Measurements from ENCODE around the gene TPD52L3.

The TPD52L3 gene

GRCh38 chr9:6328103-6328502 is at the start of gene TPD52L3:
TPD52L3 (plus strand) TSS chr9:6328375; CDS start chr9:6328596, 221 bp downstream.
- no peak for DNase-seq (ENCODE audit: low read depth)

DNA sequence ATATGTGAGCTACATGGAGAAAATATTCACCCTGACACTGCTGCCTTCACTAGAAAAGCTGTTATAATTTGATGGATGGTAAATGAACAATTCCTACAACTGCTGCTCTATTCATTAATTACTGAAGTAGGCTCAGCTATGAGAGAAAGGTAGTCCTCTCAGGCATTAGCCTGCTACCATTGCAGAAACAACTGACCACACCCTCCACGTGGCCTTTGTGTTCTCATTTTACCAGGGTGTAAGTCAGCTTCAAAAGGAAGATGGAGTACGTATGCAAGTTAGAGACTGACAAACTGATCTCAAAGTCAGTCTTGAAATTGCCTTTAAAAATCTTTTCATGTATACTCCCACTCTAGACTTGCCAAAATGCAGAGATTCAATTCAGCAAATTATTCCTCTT is 26.3 kb upstream of the TPD52L3 start:
- no peak for DNase-seq (ENCODE audit: low read depth)

GRCh38 chr9:6302417-6302816 is 25.8 kb upstream of the TPD52L3 start:
- DNase-seq (ENCODE audit: low read depth), result peak; percentile 69

DNA sequence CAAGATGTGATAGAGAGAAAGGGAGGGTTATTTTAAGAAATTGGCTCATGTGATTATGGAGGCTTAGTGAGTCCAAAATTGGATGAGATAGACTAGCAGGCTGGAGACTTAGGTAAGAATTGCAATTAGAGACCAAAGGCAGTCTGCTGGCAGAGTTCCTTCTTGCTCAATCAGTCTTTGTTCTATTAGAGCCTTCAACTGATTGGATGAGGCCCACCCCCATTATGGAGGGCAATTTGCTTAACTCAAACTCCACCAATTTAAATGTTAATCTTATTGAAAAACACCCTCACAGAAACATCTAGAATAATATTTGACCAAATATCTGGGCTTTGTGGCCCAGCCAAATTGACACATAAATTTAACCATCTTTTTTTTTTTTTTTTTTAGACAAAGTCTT is 23.9 kb upstream of the TPD52L3 start:
- DNase-seq (ENCODE audit: low read depth), result no peak

DNA sequence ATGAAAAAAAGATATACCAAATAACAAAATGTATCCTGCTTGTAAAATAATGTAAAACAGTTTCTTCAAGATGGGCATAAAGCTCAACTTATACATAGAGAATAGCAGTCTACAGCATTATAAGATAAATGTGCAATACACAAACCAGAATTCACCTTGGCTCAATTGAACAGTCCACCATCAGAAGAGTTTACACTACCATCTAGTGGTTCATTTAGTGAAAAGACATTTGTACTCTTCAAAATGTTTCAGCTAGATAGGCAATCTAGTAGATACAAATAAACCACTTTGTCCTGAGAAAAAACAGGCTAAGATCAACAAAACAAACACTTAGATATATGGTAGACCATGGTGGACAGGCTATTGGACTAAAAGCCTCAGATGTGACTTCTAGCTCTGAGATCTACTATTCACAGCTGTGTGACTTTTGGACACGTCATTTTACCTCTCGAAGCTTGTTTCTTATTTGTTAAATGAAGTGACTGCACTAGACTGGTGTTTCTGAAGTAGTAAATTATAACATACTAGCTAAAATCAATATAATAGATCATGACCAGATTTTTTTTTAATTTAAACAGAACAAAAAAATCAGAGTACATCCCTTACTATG is 22.1 kb upstream of the TPD52L3 start:
- peak; percentile 52 for DNase-seq (ENCODE audit: low read depth)

DNA sequence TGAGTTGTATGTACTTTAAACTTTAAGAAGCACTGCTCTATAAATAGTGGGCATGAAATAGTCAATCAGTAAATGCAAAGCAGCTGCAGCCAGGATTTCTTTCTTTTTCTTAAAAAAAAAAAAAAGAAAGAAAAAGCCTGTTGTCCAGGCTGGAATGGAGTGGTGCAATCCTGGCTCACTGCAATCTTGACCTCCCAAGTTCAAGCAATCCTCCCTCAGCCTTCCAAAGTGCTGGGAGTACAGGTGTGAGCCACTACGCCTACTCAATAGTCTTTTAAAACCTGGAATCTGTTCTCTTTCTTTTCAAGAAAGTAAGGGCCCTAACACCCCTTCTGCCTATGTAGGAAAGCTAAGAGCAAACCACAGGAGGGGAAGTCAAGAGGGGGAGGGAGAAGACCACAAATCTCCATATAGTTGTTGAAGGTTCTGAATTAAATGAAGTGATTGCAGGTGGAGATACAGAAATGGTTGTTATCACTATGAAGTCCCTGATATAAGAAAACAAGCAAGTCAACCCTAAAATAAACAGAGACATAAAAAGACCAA is 20.6 kb upstream of the TPD52L3 start:
- DNase-seq (ENCODE audit: low read depth), result no peak

DNA sequence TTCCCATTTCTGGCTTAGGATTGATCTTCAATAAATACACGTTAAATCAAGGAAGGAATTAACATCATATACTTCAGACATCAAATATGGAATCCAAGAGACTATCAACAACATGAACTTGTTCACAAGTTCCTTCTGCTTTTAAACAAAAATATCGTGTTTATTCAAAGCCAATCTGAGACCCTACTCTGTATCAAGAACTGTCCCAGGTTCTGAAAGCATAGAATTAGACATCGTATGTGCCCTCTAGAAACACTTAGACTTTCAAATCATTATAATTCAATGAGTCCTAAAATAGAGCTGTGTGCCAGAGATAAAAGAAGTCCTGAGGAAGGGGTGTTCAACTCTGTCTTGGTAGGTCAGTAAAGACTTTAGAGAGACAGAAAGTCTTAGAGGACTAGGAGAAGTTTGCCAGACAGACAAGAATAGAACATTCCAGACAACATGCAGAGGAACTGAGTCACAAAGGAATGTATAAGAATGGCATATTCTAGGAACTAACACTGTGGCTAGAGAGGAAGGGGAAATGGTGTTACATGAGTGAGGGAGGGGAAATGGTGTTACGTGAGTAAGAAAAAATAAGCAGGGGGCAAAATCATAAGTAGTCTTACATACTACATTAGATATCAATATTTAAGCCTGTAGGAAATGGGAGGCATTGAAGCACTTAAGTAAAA is 2.9 kb downstream of the TPD52L3 start:
- DNase-seq (ENCODE audit: low read depth), result peak; percentile 13

- no peak for DNase-seq (ENCODE audit: low read depth)
Observed at GRCh38 chr9:6334305-6334704, 6.1 kb downstream of the TPD52L3 start.

DNA sequence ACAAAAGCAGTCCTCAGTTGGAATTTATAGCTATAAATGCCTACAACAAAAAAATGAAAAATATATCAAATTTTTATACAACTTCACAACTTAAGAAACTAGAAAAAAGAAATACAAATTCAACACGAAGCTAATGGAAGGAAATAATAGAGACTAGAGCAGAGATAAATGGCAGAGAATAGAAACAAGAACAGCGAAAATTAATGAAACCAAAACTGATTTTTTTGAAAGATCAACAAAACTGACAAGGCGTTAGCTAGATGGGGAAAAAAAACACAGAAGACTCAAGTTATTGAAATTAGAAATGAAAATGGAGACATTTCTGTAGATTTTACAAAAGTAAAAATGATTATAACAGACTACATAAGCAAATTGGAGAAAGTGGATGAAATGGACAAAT is 20.6 kb downstream of the TPD52L3 start:
- no peak for DNase-seq (ENCODE audit: low read depth)

DNA sequence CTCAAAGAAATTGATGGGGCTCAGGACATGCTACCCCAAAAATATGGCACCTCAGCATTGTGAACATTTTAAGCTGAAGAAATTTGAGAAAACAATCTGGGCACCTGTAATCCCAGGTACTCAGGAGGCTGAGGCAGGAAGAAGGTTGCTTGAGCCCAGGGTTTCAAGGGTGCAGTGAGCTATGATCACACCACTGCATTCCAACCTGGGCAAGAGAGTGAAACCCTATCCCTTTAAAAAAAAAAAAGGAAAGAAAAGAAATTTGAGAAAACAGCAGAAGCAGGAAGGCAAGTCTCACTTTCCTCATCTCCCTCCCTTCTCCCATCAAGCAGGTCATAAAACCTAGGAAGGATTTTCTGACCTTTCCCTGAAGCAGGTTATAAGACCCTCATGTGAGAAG is 23.6 kb downstream of the TPD52L3 start:
- DNase-seq (ENCODE audit: low read depth), result no peak

DNA sequence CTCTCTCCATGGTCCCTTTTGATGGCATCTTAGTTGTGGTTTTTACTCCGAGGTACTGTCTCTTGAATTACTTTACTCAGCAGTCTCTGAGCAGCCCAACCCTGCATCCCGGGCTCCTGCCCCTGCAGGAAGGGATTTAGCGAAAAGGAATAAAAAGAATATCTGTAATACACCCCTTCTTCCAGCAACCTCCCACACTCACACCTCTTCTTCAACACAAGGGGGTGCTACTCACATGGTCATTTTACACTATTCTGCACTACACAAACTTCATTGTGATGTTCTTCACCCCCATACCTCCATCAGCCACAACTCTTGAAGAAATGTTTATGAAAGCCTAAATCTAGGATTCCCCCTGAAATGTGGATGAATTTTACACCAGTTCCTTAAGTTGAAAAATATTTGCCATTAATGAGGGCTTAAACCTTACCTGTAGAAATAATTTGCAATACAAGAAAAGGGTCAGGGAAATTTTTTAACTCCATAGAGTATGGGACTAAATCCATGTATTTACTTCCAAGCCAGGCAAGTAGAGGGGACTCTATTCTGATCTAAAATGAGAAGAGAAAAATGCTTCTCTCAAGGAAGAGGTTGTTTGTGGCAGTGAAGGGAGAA is 26.0 kb downstream of the TPD52L3 start:
- DNase-seq (ENCODE audit: low read depth), result peak; percentile 78

GRCh38 chr9:6355728-6356127 is 27.6 kb downstream of the TPD52L3 start:
- peak; percentile 79 for DNase-seq (ENCODE audit: low read depth)

DNA sequence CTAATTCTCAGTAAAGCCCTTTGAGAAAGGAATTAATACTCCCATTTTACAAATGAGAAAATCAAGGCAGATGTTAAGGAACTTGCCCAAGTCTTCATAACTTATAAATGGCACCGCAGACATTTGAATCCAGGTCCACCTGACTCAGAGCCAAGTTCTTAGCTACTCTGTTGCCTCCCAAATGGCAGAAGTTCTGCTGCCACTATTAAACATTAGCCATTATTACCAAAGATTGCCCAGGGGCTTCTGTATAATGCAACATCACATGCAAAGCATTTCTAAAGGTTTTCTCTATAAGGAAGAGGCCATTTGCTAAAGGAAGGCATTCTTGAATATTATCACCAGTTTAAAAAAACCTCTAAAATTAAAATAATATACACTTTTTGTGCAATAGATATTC is 28.3 kb downstream of the TPD52L3 start:
- no peak for DNase-seq (ENCODE audit: low read depth)

- DNase-seq (ENCODE audit: low read depth), result no peak
Observed at GRCh38 chr9:6356904-6357303, 28.7 kb downstream of the TPD52L3 start.

- DNase-seq (ENCODE audit: low read depth), result no peak
Observed at GRCh38 chr9:6367128-6367890, 39.1 kb downstream of the TPD52L3 start.

DNA sequence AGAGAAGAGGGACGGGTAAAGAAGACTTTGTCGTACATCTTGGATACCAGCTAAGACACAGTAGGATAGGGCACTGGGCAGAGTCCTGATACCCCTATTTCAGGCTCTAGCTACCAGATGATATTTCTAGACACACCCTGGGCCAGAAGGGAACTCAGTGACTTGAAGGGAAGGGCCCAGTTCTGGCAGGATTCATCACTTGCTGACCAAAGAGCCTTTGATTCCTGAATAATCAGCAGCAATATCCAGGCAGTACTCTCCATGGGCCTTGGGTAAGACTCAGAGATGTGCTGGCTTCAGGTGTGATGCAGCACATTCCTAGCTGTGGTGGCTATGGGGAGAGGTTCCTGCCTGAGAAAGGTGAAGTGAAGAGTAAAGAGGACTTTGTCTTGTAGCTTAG is 40.7 kb downstream of the TPD52L3 start:
- no peak for DNase-seq (ENCODE audit: low read depth)
